PC-9 (cell line): Measurements from ENCODE around the gene TCF12. TPM values are rescaled to one million over a fixed set of nuclear protein-coding genes. Genes with fewer than 3 reads are reported as not detected.
A peak's percentile ranks its signal among the peaks of the same experiment; 100 is the strongest.

ENCODE experiments used
- BruUV-seq: library from RNA; stranded (reverse); fragments of 400-500 nt; replicated peaks from 2 replicates; lab custom pipeline; 2021; lab: Mats Ljungman, UMichigan
- CTCF ChIA-PET: fragments of 300-600 bp; sonication (Branson Sonifier 250); formaldehyde crosslinking; loops from one replicate; lab custom pipeline; 2022; ENCODE audit warnings: antibody characterized with exemption; lab: Charles Lee
- POLR2A ChIA-PET: fragments of 300-600 bp; sonication (Branson Sonifier 250); formaldehyde crosslinking; loops from one replicate; lab custom pipeline; 2022; ENCODE audit warnings: antibody characterized with exemption; ENCODE audit not compliant: unreplicated experiment; lab: Charles Lee
- DNase-seq, 2 experiments: peaks; one replicate each; pipeline versions ENCODE4 v3.0.0 to v3.0.0-alpha.2; 2015 to 2022; ENCODE audit warnings: mixed read lengths in 1 of 2
- H2AFZ ChIP-seq: fragments of 200-600 bp; sonication (generic); 2 replicates; pipeline ENCODE4 v1.8.1; 2017; ENCODE audit warnings: antibody characterized with exemption
- H3F3A ChIP-seq: fragments of 200-600 bp; sonication (generic); 2 replicates; pipeline ENCODE4 v1.8.1; 2017; ENCODE audit warnings: antibody characterized with exemption, mild to moderate bottlenecking, low read depth; ENCODE audit not compliant: insufficient read depth
- H3K27ac ChIP-seq: fragments of 200-600 bp; sonication (generic); 2 replicates; pipeline ENCODE4 v1.6.1; 2016; ENCODE audit warnings: mixed run types
- H3K27me3 ChIP-seq: fragments of 200-600 bp; sonication (generic); 2 replicates; pipeline ENCODE4 v1.6.1; 2016; ENCODE audit warnings: low read depth, mixed run types; ENCODE audit not compliant: insufficient read depth
- H3K36me3 ChIP-seq: fragments of 200-600 bp; sonication (generic); 2 replicates; pipeline ENCODE4 v1.6.1; 2016; ENCODE audit warnings: low read depth, mixed run types
- H3K4me1 ChIP-seq: fragments of 200-600 bp; sonication (generic); replicated peaks from 2 replicates; pipeline ENCODE4 v1.6.1; 2016; ENCODE audit warnings: mixed run types; ENCODE audit not compliant: insufficient read depth
- H3K4me2 ChIP-seq: fragments of 200-600 bp; sonication (generic); 2 replicates; pipeline ENCODE4 v1.6.1; 2017; ENCODE audit warnings: mixed run types
- H3K4me3 ChIP-seq: fragments of 200-600 bp; sonication (generic); 2 replicates; pipeline ENCODE4 v1.6.1; 2016; ENCODE audit warnings: mixed run types
- H3K79me2 ChIP-seq: fragments of 200-600 bp; sonication (generic); 2 replicates; pipeline ENCODE4 v1.6.1; 2017; ENCODE audit warnings: low read depth, mixed run types
- H3K9me2 ChIP-seq: fragments of 200-600 bp; sonication (generic); 2 replicates; pipeline ENCODE4 v1.8.1; 2017; ENCODE audit warnings: mild to moderate bottlenecking; ENCODE audit not compliant: insufficient read depth
- H3K9me3 ChIP-seq: fragments of 200-600 bp; sonication (generic); 2 replicates; pipeline ENCODE4 v1.8.1; 2016; ENCODE audit warnings: low read depth; ENCODE audit not compliant: insufficient read depth
- H4K20me1 ChIP-seq: fragments of 200-600 bp; sonication (generic); 2 replicates; pipeline ENCODE4 v1.8.1; 2017; ENCODE audit not compliant: insufficient read depth
- CTCF ChIP-seq: fragments of 200-600 bp; sonication (generic); conservative IDR thresholded peaks from 2 replicates; pipeline ENCODE4 v1.6.1; 2017; ENCODE audit warnings: mixed run types, antibody characterized with exemption, mild to moderate bottlenecking, moderate library complexity
- EZH2 ChIP-seq: fragments of 200-600 bp; sonication (generic); IDR thresholded peaks from 2 replicates; pipeline ENCODE4 v1.8.0; 2017; ENCODE audit warnings: antibody characterized with exemption, low read depth
- intact Hi-C: fragments of 100-400 bp; cut with micrococcal nuclease; formaldehyde crosslinking; loops from one replicate; pipeline ENCODE4 v1.10.0; 2022; ENCODE audit not compliant: unreplicated experiment
- total RNA-seq: library from RNA; stranded (reverse); gene quantifications from 2 replicates; pipeline ENCODE4 v1.2.3, GENCODE V29; 2021

Gene TCF12
- total RNA-seq, 1 experiment from 2014 or later: 60.1 TPM

- Histone ChIP-seq H3K4me1 (peaks cover 24% of the 10 kb centered on the region), H3K79me2 (peaks cover 34% of the 10 kb centered on the region; the same call in 1 of the 2 replicates), H3K27me3 (no peaks in the 10 kb centered on the region), H3K9me3 (no peaks in the 10 kb centered on the region), H3K9me2 (no peaks in the 10 kb centered on the region), H4K20me1 (no peaks in the 10 kb centered on the region), H3K36me3 (no peaks in the 10 kb centered on the region), H3K4me3 (peak overlapping the region; percentile 17; the same call in 1 of the 2 replicates), H3K4me2 (peak overlapping the region; percentile 54), H2AFZ (peak overlapping the region; percentile 55; the same call in 1 of the 2 replicates), H3F3A (peaks cover 13% of the 10 kb centered on the region; the same call in 1 of the 2 replicates), H3K27ac (peak overlapping the region; percentile 79)
- POLR2A ChIA-PET: no interaction called here
- intact Hi-C loops: no loop called here
- DNase-seq: peak in 1 of 2 experiments; percentile 69
- TF ChIP-seq EZH2 (no peak), CTCF (no peak)
- CTCF ChIA-PET: no interaction called here
- BruUV-seq: no TSS peak
These were observed 60.6 kb downstream of the TCF12 start for GRCh38 chr15:56978898-56979662.

GRCh38 chr15:56980473-56980872 is 62.0 kb downstream of the TCF12 start:
- Histone ChIP-seq H3K27ac (no peak overlapping the region), H3K79me2 (peaks cover 34% of the 10 kb centered on the region; the same call in 1 of the 2 replicates), H3K4me2 (no peak overlapping the region), H3K27me3 (no peaks in the 10 kb centered on the region), H3K36me3 (no peaks in the 10 kb centered on the region), H3K4me3 (no peak overlapping the region), H4K20me1 (no peaks in the 10 kb centered on the region), H3K4me1 (peaks cover 24% of the 10 kb centered on the region), H3K9me2 (no peaks in the 10 kb centered on the region), H3F3A (peaks cover 13% of the 10 kb centered on the region; the same call in 1 of the 2 replicates), H3K9me3 (no peaks in the 10 kb centered on the region), H2AFZ (no peak overlapping the region)
- TF ChIP-seq CTCF: no peak
- no peak for TF ChIP-seq EZH2
- no TSS peak for BruUV-seq
- ChIA-PET POLR2A (no interaction called here), CTCF (no interaction called here)
- no peak for DNase-seq
- intact Hi-C loops: no loop called here

GRCh38 chr15:56981160-56981559 is 62.7 kb downstream of the TCF12 start:
- CTCF ChIA-PET: no interaction called here
- no peaks in the 10 kb centered on the region for H3K9me3 ChIP-seq
- no TSS peak for BruUV-seq
- peaks cover 34% of the 10 kb centered on the region; the same call in 1 of the 2 replicates for H3K79me2 ChIP-seq
- H3K4me3 ChIP-seq: no peak overlapping the region
- H2AFZ ChIP-seq: no peak overlapping the region
- DNase-seq: no peak
- H3K4me2 ChIP-seq: no peak overlapping the region
- intact Hi-C loops: no loop called here
- H3K9me2 ChIP-seq: no peaks in the 10 kb centered on the region
- H3K4me1 ChIP-seq: peaks cover 24% of the 10 kb centered on the region
- no peak overlapping the region for H3K27ac ChIP-seq
- H3K36me3 ChIP-seq: no peaks in the 10 kb centered on the region
- H4K20me1 ChIP-seq: no peaks in the 10 kb centered on the region
- peaks cover 13% of the 10 kb centered on the region; the same call in 1 of the 2 replicates for H3F3A ChIP-seq
- POLR2A ChIA-PET: no interaction called here
- no peaks in the 10 kb centered on the region for H3K27me3 ChIP-seq
- TF ChIP-seq CTCF: no peak
- TF ChIP-seq EZH2: no peak
